ENCODE results near the gene EPOP.

DNA sequence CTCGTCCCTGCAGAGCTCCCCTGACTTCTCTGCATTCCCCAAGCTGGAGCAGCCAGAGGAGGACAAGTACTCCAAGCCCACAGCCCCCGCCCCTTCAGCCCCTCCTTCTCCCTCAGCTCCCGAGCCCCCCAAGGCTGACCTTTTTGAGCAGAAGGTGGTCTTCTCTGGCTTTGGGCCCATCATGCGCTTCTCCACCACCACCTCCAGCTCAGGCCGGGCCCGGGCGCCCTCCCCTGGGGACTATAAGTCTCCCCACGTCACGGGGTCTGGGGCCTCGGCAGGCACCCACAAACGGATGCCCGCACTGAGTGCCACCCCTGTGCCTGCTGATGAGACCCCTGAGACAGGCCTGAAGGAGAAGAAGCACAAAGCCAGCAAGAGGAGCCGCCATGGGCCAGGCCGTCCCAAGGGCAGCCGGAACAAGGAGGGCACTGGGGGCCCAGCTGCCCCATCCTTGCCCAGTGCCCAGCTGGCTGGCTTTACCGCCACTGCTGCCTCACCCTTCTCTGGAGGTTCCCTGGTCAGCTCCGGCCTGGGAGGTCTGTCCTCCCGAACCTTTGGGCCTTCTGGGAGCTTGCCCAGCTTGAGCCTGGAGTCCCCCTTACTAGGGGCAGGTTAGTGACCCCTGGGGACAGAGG lies 41.7 kb upstream of the EPOP start:
- TF ChIP-seq GABPA (IDR thresholded peaks at IDR 0.05; ENCODE audit: borderline replicate concordance, insufficient read depth, low read length), result no peak
- no peak for TF ChIP-seq PHF8 (conservative IDR thresholded peaks at IDR 0.05; ENCODE audit: low read depth, low read length)
- no peak for TF ChIP-seq SP2 (IDR thresholded peaks at IDR 0.05; ENCODE audit: low read length)
- no peak for TF ChIP-seq ATF3 (IDR thresholded peaks at IDR 0.05; ENCODE audit: insufficient read depth, low read depth, low read length)
- TF ChIP-seq POLR2A (IDR thresholded peaks at IDR 0.05; ENCODE audit: control extremely low read depth in 1 of 2, low read depth in 2 of 2, low read length in 2 of 2), result no peak
- TF ChIP-seq MAX (IDR thresholded peaks at IDR 0.05), result no peak
- TF ChIP-seq, protein P1, sequence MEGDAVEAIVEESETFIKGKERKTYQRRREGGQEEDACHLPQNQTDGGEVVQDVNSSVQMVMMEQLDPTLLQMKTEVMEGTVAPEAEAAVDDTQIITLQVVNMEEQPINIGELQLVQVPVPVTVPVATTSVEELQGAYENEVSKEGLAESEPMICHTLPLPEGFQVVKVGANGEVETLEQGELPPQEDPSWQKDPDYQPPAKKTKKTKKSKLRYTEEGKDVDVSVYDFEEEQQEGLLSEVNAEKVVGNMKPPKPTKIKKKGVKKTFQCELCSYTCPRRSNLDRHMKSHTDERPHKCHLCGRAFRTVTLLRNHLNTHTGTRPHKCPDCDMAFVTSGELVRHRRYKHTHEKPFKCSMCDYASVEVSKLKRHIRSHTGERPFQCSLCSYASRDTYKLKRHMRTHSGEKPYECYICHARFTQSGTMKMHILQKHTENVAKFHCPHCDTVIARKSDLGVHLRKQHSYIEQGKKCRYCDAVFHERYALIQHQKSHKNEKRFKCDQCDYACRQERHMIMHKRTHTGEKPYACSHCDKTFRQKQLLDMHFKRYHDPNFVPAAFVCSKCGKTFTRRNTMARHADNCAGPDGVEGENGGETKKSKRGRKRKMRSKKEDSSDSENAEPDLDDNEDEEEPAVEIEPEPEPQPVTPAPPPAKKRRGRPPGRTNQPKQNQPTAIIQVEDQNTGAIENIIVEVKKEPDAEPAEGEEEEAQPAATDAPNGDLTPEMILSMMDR (IDR thresholded peaks at IDR 0.05; ENCODE audit: control extremely low read depth in 1 of 3, insufficient read depth in 1 of 3, low read depth in 1 of 3, low read length in 3 of 3), result no peak
- TF ChIP-seq SIRT6 (IDR thresholded peaks at IDR 0.05; ENCODE audit: low read length), result no peak
- TF ChIP-seq ZNF274 (IDR thresholded peaks at IDR 0.05; ENCODE audit: borderline replicate concordance, extremely low read depth, low read length), result no peak
- TF ChIP-seq CHD2 (IDR thresholded peaks at IDR 0.05; ENCODE audit: low read length), result no peak
